Uterus (tissue), 2 donors: ENCODE results near the gene MAPKBP1.

ENCODE experiments used
- CTCF ChIP-seq, 4 experiments: fragments of 200-600 bp in 2 of 4; fragments of 450-650 bp in 2 of 4; sonication (generic) in 2 of 4; IDR thresholded peaks; one replicate each; pipeline ENCODE4 v1.5.1; 2016 to 2019; ENCODE audit warnings: antibody characterized with exemption in 4 of 4, mild to moderate bottlenecking in 2 of 4, moderate library complexity in 1 of 4
- POLR2A ChIP-seq, 2 donors: fragments of 450-650 bp; IDR thresholded peaks; one replicate each; pipeline ENCODE4 v1.6.1; 2016; ENCODE audit warnings: antibody characterized with exemption in 2 of 2, mild to moderate bottlenecking in 1 of 2, moderate library complexity in 1 of 2

- TF ChIP-seq CTCF (IDR thresholded peaks at IDR 0.05) = no peak
- TF ChIP-seq POLR2A (IDR thresholded peaks at IDR 0.05) = no peak
Measured at GRCh38 chr15:41777421-41777973, 3.2 kb downstream of the MAPKBP1 start.
